Activated CD4-positive, alpha-beta T cell treated with anti-CD3 and anti-CD28 coated beads, Interleukin-2, Interleukin-4, amounts not matched to agents 100 ng/mL and 50 ng/mL, durations not matched to agents 16 hours and 8 hours (primary cell): ENCODE data around the gene CAPN10.
"Not testable (repeated sequence)": the region's sequence is repeated elsewhere in the genome, so short reads cannot be mapped to it uniquely, and the experiment has no call there.

Experiments used
- DNase-seq: peaks from one replicate; pipeline ENCODE4 v3.0.0-alpha.2; 2020; ENCODE audit warnings: low spot score

The CAPN10 gene

GRCh38 chr2:240603081-240603835 lies 16.7 kb downstream of the CAPN10 start:
- DNase-seq = no peak

- DNase-seq = no peak
Observed at GRCh38 chr2:240603846-240604245, 17.3 kb downstream of the CAPN10 start.

- DNase-seq = no peak
Observed at GRCh38 chr2:240604291-240604938, 17.9 kb downstream of the CAPN10 start.

GRCh38 chr2:240604939-240605716 lies 18.6 kb downstream of the CAPN10 start:
- DNase-seq = no peak

- no peak for DNase-seq
Observed at GRCh38 chr2:240605867-240606743, 19.6 kb downstream of the CAPN10 start.

- DNase-seq = peak; percentile 30
Observed at GRCh38 chr2:240611601-240612210, 25.2 kb downstream of the CAPN10 start.

GRCh38 chr2:240613781-240614180 lies 27.2 kb downstream of the CAPN10 start:
- DNase-seq = no peak

GRCh38 chr2:240614391-240614790 lies 27.9 kb downstream of the CAPN10 start:
- no peak for DNase-seq

- DNase-seq = no peak
Observed at GRCh38 chr2:240615396-240615795, 28.9 kb downstream of the CAPN10 start.

DNA sequence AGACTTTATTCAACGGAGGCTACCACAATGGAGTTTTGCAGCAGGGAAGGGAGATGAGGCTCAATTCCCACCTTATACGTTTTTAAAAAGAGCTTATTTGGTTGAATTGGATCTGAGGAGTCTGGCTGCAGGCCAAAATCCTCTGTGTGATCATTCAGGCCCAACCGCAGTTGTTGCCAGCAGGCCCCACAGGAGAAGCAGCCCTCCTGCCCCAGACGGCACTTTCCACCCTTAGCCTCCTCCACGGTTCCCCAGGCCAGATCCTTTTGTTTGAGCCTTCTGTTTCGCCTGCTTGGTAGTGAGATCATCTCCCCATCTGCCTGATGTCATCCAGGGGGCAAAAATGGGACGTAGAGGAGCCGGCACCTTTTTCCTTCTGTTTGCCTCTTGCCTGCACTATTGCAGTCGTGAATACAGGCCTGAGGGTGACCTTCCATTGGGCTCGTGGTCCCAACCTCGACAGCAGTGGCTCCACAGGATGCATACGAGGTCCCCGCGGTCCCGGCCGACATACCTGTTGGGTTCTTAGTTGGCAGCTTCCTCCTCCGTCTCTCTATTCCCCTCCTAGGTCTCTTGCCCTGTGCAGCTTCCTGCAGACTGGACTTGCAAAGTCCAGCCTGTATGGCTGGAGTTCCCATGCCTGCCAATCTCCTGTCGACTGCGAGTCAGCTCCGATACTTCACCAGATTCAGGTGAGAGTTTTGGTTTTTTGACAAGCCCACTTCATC lies 29.4 kb downstream of the CAPN10 start:
- no peak for DNase-seq

- not testable (repeated sequence) for DNase-seq
Observed at GRCh38 chr2:240616860-240617666, 30.5 kb downstream of the CAPN10 start.

GRCh38 chr2:240618776-240619175 lies 32.2 kb downstream of the CAPN10 start:
- DNase-seq = no peak

DNA sequence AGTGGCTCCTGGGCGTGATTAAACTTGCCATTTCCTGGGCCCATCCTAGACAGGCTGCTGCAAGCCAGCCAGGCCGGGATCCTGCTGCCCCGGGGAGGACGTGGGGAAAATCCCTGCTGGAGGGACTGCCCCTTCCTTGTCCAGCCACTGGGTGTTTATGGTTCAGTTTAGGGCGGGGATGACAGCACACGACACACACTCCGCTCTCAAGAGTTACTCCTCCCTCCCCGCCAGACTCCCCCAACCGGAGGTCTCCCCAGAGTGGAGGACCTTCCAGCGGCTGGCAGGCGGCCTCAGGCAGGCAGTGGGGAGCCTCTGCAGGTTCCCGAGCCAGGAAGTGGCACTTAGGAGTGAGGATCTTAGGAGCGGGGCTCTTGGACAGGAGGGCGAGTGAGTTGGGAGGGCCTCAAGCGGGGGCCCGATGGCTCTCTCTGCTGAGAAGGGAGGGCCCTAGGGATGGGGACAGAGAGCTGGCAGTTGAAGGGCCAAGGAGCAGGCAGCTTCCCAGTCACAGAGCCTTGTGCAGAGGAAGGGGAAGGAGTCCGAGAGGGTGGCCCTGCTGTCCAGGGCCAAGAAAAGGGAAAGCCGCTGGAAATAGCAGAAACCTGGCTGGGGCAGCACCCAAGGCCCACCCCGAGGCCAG lies 33.1 kb downstream of the CAPN10 start:
- no peak for DNase-seq

- no peak for DNase-seq
Observed at GRCh38 chr2:240620149-240620731, 33.7 kb downstream of the CAPN10 start.

GRCh38 chr2:240620859-240621258 lies 34.3 kb downstream of the CAPN10 start:
- no peak for DNase-seq

DNA sequence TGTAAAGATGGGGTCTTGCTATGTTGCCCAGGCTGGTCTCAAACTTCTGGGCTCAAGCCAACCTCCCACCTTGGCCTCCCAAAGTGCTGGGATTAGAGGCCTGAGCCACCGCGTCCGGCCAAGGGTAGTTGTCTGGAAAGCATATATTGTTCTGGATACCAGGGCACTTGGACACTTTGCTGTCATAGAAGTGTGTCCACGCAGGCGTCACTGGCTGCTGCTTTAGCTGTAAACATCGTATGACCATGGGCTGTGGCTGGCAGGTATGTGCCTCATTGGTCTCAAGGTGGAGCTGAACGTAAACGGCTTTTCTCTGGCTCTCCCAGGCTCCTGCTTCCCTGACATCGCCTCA lies 35.5 kb downstream of the CAPN10 start:
- DNase-seq = no peak

DNA sequence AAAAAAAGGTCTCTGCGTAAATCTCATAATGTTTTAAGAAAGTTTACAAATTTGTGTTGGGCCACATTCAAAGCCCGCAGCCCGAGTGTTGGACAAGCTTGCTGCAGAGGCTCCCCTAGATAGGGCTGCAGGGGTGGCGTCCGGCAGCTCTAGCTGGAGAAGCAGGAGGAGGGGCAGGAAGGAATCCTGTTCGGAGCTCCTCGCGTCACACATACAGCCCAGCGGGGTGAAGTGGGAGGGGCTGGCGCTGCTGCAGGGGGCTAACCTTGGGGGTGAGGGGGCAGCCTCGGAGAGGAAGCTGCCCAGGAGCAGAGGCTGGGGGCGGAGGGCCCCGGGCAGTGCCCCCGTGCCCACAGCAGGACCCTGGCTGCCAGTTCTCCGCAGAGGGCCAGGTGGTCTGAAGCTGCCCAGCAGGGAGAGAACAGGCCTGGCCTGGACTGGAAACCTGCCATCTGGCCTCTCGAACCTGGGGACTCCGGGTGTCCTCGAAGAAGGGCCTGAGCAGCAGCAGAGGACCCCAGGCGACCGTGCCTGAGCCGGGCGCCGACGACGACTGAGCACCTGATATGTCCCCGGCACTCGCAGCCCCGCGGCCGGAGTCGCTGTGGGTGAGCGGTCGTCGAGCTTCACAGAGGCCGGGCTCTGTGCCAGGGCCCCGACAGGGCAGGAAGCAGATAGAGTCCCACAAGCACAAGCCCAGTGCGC lies 36.1 kb downstream of the CAPN10 start:
- DNase-seq = no peak

- DNase-seq = no peak
Observed at GRCh38 chr2:240623531-240624010, 37.0 kb downstream of the CAPN10 start.
